Measurements from ENCODE around the gene PCDHGB3.
"Not testable (repeated sequence)": the region's sequence is repeated elsewhere in the genome, so short reads cannot be mapped to it uniquely, and the experiment has no call there.

PCDHGB3 gene

GRCh38 chr5:141393267-141393666, 23.2 kb downstream of the PCDHGB3 start:
- DNase-seq = no peak

GRCh38 chr5:141394401-141395187, 24.6 kb downstream of the PCDHGB3 start:
- not testable (repeated sequence) for DNase-seq

GRCh38 chr5:141397756-141398551, 27.9 kb downstream of the PCDHGB3 start, which contains the start of gene PCDHGB5:
TSS of gene PCDHGB5 (plus strand) at chr5:141397947. CDS start at chr5:141398128, 181 bp downstream.
- peak; percentile 6 for DNase-seq

- DNase-seq = no peak
Observed at GRCh38 chr5:141398608-141399007, 28.6 kb downstream of the PCDHGB3 start.

- DNase-seq = no peak
Observed at GRCh38 chr5:141399555-141400258, 29.7 kb downstream of the PCDHGB3 start.

GRCh38 chr5:141402553-141403243, 32.7 kb downstream of the PCDHGB3 start, which contains the start of gene PCDHGA9:
TSS of gene PCDHGA9 (plus strand) at chr5:141402778. CDS start at chr5:141402953, 175 bp downstream.
- DNase-seq = no peak

GRCh38 chr5:141403387-141403786, 33.3 kb downstream of the PCDHGB3 start:
- DNase-seq = no peak

- DNase-seq = peak; percentile 8
Observed at GRCh38 chr5:141407790-141408505, 37.9 kb downstream of the PCDHGB3 start, which contains the start of gene PCDHGB6. TSS of gene PCDHGB6 (plus strand) at chr5:141408021. CDS start at chr5:141408203, 182 bp downstream.

GRCh38 chr5:141409598-141410306, 39.7 kb downstream of the PCDHGB3 start:
- DNase-seq = no peak

GRCh38 chr5:141411575-141411974, 41.5 kb downstream of the PCDHGB3 start:
- no peak for DNase-seq

- peak; percentile 52 for DNase-seq
Observed at GRCh38 chr5:141412854-141413539, 43.0 kb downstream of the PCDHGB3 start, which contains the start of gene PCDHGA10. TSS of gene PCDHGA10 (plus strand) at chr5:141412987. CDS start at chr5:141413176, 189 bp downstream.

GRCh38 chr5:141413540-141414069, 43.6 kb downstream of the PCDHGB3 start:
- DNase-seq = no peak

GRCh38 chr5:141414548-141415274, 44.7 kb downstream of the PCDHGB3 start:
- not testable (repeated sequence) for DNase-seq

GRCh38 chr5:141415275-141415618, 45.2 kb downstream of the PCDHGB3 start:
- not testable (repeated sequence) for DNase-seq

GRCh38 chr5:141417494-141418172, 47.6 kb downstream of the PCDHGB3 start, which contains the start of gene PCDHGB7:
TSS of gene PCDHGB7 (plus strand) at chr5:141417677. CDS start at chr5:141417860, 183 bp downstream.
- DNase-seq = peak; percentile 30

GRCh38 chr5:141419074-141419880, 49.2 kb downstream of the PCDHGB3 start:
- no peak for DNase-seq

- peak; percentile 15 for DNase-seq
Observed at GRCh38 chr5:141420855-141421488, 50.9 kb downstream of the PCDHGB3 start, which contains the start of gene PCDHGA11. TSS of gene PCDHGA11 (plus strand) at chr5:141421051. CDS start at chr5:141421228, 177 bp downstream.
